T follicular helper cell (primary cell): ENCODE results near the gene ISG20.

Experiments
- DNase-seq: peaks from one replicate; pipeline ENCODE4 v3.0.0-alpha.2; 2020; ENCODE audit warnings: low read depth

ISG20 gene

DNA sequence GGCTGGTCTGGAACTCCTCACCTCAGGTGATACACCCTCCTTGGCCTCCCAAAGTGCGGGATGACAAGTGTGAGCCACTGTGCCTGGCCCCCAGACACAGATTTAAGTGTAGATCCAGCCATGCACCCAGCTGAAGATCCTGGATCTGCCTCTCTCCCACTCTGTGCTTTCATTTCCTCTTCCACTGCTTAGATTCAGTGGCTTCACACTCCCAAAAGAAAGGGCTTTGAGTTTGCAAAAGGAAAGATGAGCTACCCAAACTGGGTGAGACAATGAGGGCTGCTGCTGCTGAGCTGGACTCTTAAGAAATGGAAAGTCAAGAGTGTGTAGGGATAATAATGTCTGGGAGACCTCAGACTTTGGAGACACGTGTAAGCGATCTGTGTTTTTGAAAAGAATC is 45.5 kb downstream of the ISG20 start:
- no peak for DNase-seq

DNA sequence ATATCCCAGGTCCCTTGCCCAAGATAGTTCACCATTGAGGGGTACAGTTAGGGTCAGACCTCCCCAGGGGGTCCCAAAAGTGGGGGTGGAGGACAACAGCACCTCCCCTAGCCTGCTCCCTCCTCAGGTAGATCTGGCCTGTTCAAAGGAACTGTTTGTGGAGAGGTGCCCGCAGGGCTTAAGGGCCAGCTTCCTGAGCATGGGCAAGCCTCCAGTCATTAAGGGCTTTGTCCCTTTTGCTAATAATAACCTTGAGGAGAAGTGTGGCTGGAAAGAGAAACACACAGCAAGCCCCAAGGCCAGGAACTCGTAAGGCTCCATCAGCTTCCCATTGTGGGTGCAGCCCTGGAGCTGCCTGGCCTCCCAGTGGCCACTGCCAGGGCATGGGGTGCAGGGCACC is 47.4 kb downstream of the ISG20 start:
- no peak for DNase-seq

GRCh38 chr15:88688394-88688933 is 49.6 kb downstream of the ISG20 start:
- no peak for DNase-seq

- no peak for DNase-seq
Measured at GRCh38 chr15:88690331-88690730, 51.5 kb downstream of the ISG20 start.

DNA sequence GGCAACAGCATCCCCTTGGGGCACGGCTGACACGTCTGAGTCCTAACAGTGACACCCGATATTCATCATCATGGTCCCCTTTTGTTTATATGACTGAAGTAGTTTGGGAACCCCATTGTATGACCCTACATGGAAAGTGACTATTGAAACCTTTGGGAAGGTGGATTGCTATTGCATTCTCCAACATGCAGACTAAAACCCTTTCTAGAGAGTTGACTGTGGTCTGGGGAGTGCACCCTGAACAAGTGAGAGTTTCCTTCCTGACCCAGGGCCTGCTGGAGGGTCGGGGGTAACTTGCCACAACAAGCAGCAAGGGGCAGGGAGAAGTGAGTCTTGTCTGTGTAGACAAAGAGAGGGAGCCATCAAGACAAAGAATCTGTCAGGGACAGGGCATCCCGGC is 54.4 kb downstream of the ISG20 start:
- DNase-seq, result no peak

DNA sequence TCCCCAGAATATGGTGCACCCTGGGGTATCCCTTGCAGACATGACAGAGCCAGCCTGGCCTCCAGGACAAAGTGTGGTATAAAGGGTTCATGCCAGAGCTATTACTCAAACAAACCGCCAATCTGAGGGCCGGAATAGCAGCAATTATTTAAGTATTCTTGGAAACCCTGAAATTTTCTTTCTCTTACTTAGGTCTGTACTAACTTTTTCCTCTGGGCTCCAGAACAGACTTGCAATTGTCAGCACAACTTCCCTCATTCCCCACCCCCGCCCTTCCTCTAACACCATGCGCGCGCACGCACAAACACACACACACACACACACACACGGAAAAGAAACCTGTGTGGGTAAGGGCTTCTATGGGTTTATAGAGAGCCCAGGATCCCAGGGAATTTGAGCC is 56.3 kb downstream of the ISG20 start:
- no peak for DNase-seq

DNA sequence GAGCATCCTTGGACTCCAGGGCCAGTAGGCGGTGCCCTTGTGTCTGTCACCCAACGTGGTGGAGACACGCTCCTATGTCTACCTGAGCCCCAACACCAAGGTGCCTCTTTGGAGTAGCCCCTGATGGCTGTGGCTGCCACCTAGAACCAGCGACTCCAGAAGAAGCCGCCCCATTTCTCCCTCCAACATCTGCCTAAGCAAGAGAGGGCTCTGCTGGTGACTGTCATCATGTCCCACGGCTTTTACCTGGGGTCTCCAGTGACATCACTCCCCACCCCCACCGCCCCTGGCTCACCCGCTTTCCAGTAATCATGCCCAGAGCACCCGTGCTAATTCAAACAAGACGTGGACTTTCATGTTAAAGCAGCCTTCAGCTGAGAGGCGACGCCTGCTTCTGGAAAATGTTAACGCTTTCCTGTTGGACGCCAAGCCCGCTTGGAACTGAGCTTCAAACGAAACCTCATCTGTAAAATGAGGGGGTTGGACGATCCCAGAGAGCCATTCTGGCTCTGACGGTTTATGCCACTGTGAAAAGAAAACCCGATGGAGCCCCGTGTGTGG is 57.0 kb downstream of the ISG20 start:
- no peak for DNase-seq

- DNase-seq, result no peak
Measured at GRCh38 chr15:88696254-88696653, 57.4 kb downstream of the ISG20 start.

DNA sequence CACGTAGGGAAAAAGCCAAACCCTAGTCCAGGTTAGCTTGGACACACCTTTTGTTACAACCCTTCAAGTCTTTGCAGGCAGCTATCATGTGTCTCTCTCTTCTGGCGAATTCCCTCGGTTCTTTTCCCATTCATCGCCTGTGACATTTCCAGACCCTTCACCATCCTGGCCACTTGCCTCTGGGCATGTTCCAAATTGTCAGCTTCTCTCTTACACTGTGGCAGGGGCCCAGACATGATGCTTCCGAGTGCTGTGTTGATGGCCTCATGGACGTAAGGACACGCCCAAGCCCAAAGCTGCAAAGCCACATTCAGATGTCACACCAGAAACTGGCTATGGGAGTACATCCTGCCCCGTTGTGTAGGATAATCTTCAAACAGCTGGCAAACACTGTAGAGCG is 58.5 kb downstream of the ISG20 start:
- no peak for DNase-seq

GRCh38 chr15:88699861-88700260 is 61.0 kb downstream of the ISG20 start:
- no peak for DNase-seq

DNA sequence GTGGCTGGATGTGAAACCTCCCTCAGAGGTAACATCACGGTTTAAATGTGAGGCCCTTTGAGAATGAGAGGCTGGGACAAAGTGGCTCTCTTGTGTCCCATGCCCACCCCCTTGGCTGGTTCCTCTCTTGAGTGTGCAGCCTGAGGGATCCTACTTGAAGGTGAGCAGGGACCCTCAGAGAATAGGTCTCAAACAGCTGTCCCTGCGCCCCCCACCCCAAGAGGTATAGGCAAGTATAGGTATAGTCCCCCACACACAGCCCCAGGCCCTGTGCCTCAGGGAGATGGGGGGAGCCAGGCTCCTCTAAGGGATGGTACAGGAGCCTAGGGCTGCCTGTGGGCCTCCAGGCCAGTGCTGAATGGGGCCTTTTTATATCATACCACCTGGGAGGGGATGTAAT is 61.9 kb downstream of the ISG20 start:
- no peak for DNase-seq

- peak; percentile 10 for DNase-seq
Measured at GRCh38 chr15:88701561-88702095, 62.8 kb downstream of the ISG20 start.

- DNase-seq, result no peak
Measured at GRCh38 chr15:88702983-88703382, 64.2 kb downstream of the ISG20 start.

GRCh38 chr15:88703533-88703932 is 64.7 kb downstream of the ISG20 start:
- DNase-seq, result no peak

DNA sequence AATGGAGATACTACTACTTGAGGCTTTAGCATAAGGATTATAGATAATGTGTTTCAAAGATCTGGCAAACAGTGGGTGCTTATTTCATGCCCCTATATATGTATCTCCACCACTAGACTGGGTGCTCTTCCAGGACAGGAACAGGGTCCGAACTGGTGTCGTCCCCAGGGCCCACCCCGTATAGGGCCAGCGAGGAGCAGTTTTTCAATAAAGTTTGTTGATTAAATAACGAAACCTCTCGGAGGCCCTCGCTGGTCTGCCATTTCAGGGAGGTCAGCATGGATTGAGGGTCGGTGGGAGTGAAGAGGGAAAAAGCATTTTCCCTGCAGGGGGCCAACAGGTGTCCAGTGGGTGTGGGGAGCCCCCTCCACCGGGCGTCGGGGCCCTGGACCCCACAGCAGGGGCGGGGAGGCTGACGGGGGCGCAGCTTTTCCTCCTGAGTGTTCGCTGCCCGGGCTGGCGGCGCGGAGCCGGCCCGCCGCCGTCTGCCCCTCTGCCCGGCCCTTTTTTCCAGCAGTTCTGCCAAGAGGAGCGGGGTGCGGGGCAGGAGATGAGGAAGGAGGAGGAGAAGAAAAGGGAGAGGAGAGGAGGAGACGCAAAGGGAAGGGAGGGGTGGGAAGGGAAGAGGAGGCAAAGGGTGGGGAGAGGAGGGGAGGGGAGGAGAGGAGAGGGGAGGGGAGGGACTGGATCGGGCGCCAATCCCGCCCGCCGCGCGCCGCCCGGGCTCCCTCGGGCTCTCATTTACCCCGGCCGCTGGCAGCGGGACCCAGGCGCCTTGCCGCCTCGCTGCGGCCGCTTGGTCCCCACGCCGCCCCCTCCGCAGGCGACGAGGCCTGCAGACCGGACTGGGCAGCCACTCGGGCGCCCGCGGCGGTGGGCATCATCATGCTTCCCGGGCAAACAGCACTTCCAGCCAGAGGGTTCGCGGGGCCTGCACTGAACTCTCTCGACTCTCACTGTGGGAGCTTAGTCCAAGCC is 66.3 kb downstream of the ISG20 start:
- no peak for DNase-seq

DNA sequence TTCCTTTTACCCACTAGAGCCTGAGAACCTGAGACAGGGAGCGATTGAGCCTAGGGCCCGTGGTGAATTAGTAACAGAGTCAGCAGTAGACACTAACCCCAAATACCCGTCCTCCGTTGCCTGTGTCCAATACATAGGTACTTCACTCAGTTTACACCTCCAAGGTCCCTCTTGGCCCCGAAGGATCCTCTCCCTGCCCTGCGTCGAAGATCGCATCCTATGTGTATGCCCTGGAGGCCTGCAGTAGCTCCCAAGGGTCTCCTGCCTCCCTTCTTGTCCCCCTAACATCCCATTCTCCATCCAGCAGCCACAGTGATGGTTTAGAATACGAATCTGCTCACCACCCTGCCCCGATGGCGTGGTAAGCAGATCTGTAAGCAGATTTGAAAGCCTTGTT is 67.0 kb downstream of the ISG20 start:
- DNase-seq, result no peak
